Osteocyte (in vitro differentiated cells): ENCODE data around the gene KIF21B. TPM values are rescaled to one million over a fixed set of nuclear protein-coding genes. Genes with fewer than 3 reads are reported as not detected.

Experiments used
- DNase-seq: peaks from one replicate; pipeline ENCODE4 v3.0.0; 2021; ENCODE audit warnings: mixed read lengths; ENCODE audit not compliant: unreplicated experiment; ENCODE audit errors: extremely low spot score
- H3K27ac Mint-ChIP-seq: one replicate; pipeline ENCODE4 v1.8.0; 2021; ENCODE audit warnings: mild to moderate bottlenecking, mixed read lengths; ENCODE audit not compliant: unreplicated experiment
- H3K27me3 Mint-ChIP-seq: one replicate; pipeline ENCODE4 v1.8.0; 2021; ENCODE audit warnings: mixed read lengths; ENCODE audit not compliant: unreplicated experiment
- H3K36me3 Mint-ChIP-seq: one replicate; pipeline ENCODE4 v1.8.0; 2021; ENCODE audit warnings: mixed read lengths; ENCODE audit not compliant: unreplicated experiment
- H3K4me1 Mint-ChIP-seq: one replicate; pipeline ENCODE4 v1.8.0; 2021; ENCODE audit warnings: mixed read lengths; ENCODE audit not compliant: unreplicated experiment
- H3K4me3 Mint-ChIP-seq: one replicate; pipeline ENCODE4 v1.8.0; 2021; ENCODE audit warnings: mild to moderate bottlenecking, moderate library complexity, mixed read lengths; ENCODE audit not compliant: unreplicated experiment
- H3K9me3 Mint-ChIP-seq: one replicate; pipeline ENCODE4 v1.8.0; 2021; ENCODE audit warnings: mixed read lengths; ENCODE audit not compliant: unreplicated experiment
- CTCF ChIP-seq: fragments of 200-600 bp; sonication (generic); IDR thresholded peaks from 2 replicates; pipeline ENCODE4 v1.5.0; 2021; ENCODE audit warnings: antibody characterized with exemption, mild to moderate bottlenecking, moderate library complexity
- total RNA-seq: library from RNA; stranded (reverse); gene quantifications from 2 replicates; pipeline ENCODE4 v1.2.1, GENCODE V29; 2021

Gene KIF21B
- total RNA-seq, 1 donor from 2014 or later = 0.97 TPM

GRCh38 chr1:201066986-201067385 lies 43.5 kb upstream of the KIF21B start:
- H3K27me3 Mint-ChIP-seq = peaks cover 47% of the 10 kb centered on the region
- no peak for DNase-seq
- no peak for TF ChIP-seq CTCF
- no peaks in the 10 kb centered on the region for H3K4me1 Mint-ChIP-seq
- H3K4me3 Mint-ChIP-seq = no peak overlapping the region
- H3K36me3 Mint-ChIP-seq = no peaks in the 10 kb centered on the region
- H3K9me3 Mint-ChIP-seq = no peaks in the 10 kb centered on the region
- no peak overlapping the region for H3K27ac Mint-ChIP-seq

GRCh38 chr1:201065686-201066085 lies 42.2 kb upstream of the KIF21B start:
- Mint-ChIP-seq H3K4me1 (no peaks in the 10 kb centered on the region), H3K27me3 (peaks cover 39% of the 10 kb centered on the region), H3K27ac (no peak overlapping the region), H3K9me3 (no peaks in the 10 kb centered on the region), H3K36me3 (no peaks in the 10 kb centered on the region), H3K4me3 (no peak overlapping the region)
- no peak for DNase-seq
- no peak for TF ChIP-seq CTCF

- H3K4me1 Mint-ChIP-seq = peaks cover 3% of the 10 kb centered on the region
- H3K27ac Mint-ChIP-seq = no peak overlapping the region
- H3K4me3 Mint-ChIP-seq = no peak overlapping the region
- no peaks in the 10 kb centered on the region for H3K36me3 Mint-ChIP-seq
- no peak for DNase-seq
- no peaks in the 10 kb centered on the region for H3K9me3 Mint-ChIP-seq
- peaks cover 34% of the 10 kb centered on the region for H3K27me3 Mint-ChIP-seq
- TF ChIP-seq CTCF = no peak
Measured at GRCh38 chr1:201064806-201065205, 41.3 kb upstream of the KIF21B start.

GRCh38 chr1:201063145-201063544 lies 39.6 kb upstream of the KIF21B start:
- Mint-ChIP-seq H3K9me3 (no peaks in the 10 kb centered on the region), H3K27me3 (peaks cover 35% of the 10 kb centered on the region), H3K36me3 (no peaks in the 10 kb centered on the region), H3K27ac (no peak overlapping the region), H3K4me3 (no peak overlapping the region), H3K4me1 (peaks cover 3% of the 10 kb centered on the region)
- TF ChIP-seq CTCF = no peak
- no peak for DNase-seq

GRCh38 chr1:201062511-201063091 lies 39.1 kb upstream of the KIF21B start:
- DNase-seq = no peak
- no peak for TF ChIP-seq CTCF
- no peaks in the 10 kb centered on the region for H3K36me3 Mint-ChIP-seq
- no peak overlapping the region for H3K27ac Mint-ChIP-seq
- peaks cover 6% of the 10 kb centered on the region for H3K4me1 Mint-ChIP-seq
- H3K4me3 Mint-ChIP-seq = no peak overlapping the region
- peaks cover 40% of the 10 kb centered on the region for H3K27me3 Mint-ChIP-seq
- no peaks in the 10 kb centered on the region for H3K9me3 Mint-ChIP-seq
